ENCODE measurements around the gene PIGZ. TPM values are rescaled to one million over a fixed set of nuclear protein-coding genes. Genes with fewer than 3 reads are reported as not detected.

The PIGZ gene
- total and polyA plus RNA-seq, 9 of the 15 experiments (the other 6 are each of a cell fraction or from before 2014, with no cell fraction given) = 0.15 to 1.8 (median 0.76) TPM

DNA sequence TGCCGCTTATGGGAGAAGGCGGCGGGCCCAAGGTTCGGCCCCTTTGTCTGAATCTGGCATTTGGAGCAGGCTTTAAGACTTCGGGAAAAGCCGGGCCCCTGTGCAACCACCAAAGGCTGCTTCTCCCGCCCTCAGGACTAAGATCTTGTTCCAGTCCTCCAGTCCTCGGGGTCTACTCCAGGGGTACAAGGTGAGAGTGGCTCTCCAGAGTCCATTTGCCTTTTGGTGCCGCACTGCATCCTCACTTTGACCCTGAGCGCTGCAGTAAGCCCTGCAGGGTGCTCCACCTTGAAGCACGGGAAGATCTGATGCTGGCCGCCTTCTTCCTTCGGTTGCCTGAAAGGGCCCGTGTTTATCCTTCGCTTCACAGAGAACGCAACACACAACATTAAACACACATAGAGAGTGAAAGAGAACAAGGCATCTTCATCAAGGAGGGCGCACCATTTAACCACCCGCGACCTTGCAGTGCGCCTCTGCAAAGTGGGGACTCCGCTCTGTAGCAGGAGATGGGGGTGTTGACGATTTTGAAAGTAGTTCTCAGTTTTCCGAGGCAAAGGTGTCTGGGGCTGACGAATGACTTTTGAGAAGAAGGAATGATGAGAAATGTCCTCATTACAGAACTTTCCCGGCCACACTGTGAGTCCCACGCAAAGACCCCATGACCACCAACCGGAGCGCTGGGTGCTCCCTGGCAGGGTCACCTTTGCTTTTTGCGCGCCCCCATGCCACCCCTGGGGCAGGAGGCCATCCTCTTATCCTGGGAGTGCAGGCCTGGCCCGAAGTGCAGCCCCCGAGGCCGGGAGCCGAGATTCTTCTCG is 1.0 kb downstream of the PIGZ start:
- intact Hi-C loops (cut with micrococcal nuclease) = no loop called here
- H3K79me2 ChIP-seq (ENCODE audit: control insufficient read depth, insufficient read depth, low read length) = peaks cover 12% of the 10 kb centered on the region; the same call in 2 of the 3 replicates
- peak overlapping the region; percentile 62; the same call in 1 of the 3 replicates for H3K27ac ChIP-seq (ENCODE audit: extremely low read depth, low read depth, low read length)
- H3K9me3 ChIP-seq (replicated peaks; ENCODE audit: control insufficient read depth, insufficient read depth, low read depth, low read length) = peaks cover 3% of the 10 kb centered on the region; the same call in 1 of the 2 replicates
- ChIA-PET POLR2A (interaction anchor here (1.0 to 1.2 kb wide), 2 partner anchors 9 to 99 kb away, joined by 3 read pairs; no protein-coding TSS in a partner anchor), CTCF (ENCODE audit: low intra/inter-chr PET ratio) (no interaction called here)
- H3K4me1 ChIP-seq (replicated peaks in 1 of 2; ENCODE audit: control insufficient read depth in 2 of 2, insufficient read depth in 2 of 2, low read length in 2 of 2) = peaks cover 15 to 28% of the 10 kb centered on the region in 2 experiments; a peak in 4 of 5 replicates
- peaks cover 8% of the 10 kb centered on the region; the same call in 1 of the 3 replicates for H3K36me3 ChIP-seq (ENCODE audit: control insufficient read depth, insufficient read depth, low read length)
- peak overlapping the region; percentile 89; the same call in 1 of the 2 replicates for H2AFZ ChIP-seq (ENCODE audit: low read depth, low read length)
- no peak for ATAC-seq
- peak overlapping the region; percentile 90 to 96 for H3K9ac ChIP-seq (ENCODE audit: insufficient read depth in 1 of 2, low read depth in 2 of 2, low read length in 2 of 2)
- peak overlapping the region; percentile 77 for H3K4me2 ChIP-seq (ENCODE audit: insufficient read depth, low read length)
- no peak for DNase-seq (ENCODE audit: extremely low read depth in 1 of 4, low spot score in 3 of 4)
- peak overlapping the region; percentile 71 for H3K4me3 ChIP-seq
- TSS peak; percentile 44 for BruUV-seq (replicated peaks)
- H3K27me3 ChIP-seq (ENCODE audit: control insufficient read depth in 2 of 2, insufficient read depth in 2 of 2, low read length in 2 of 2) = no peaks in the 10 kb centered on the region
- H4K20me1 ChIP-seq (replicated peaks; ENCODE audit: control insufficient read depth, insufficient read depth, low read length) = no peaks in the 10 kb centered on the region
- TF ChIP-seq, protein P1, sequence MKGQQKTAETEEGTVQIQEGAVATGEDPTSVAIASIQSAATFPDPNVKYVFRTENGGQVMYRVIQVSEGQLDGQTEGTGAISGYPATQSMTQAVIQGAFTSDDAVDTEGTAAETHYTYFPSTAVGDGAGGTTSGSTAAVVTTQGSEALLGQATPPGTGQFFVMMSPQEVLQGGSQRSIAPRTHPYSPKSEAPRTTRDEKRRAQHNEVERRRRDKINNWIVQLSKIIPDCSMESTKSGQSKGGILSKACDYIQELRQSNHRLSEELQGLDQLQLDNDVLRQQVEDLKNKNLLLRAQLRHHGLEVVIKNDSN (CRISPR knock-in tag; IDR thresholded peaks at IDR 0.05) = peak; percentile 31; the same call in 1 of the 2 replicates
- TF ChIP-seq, protein P2, sequence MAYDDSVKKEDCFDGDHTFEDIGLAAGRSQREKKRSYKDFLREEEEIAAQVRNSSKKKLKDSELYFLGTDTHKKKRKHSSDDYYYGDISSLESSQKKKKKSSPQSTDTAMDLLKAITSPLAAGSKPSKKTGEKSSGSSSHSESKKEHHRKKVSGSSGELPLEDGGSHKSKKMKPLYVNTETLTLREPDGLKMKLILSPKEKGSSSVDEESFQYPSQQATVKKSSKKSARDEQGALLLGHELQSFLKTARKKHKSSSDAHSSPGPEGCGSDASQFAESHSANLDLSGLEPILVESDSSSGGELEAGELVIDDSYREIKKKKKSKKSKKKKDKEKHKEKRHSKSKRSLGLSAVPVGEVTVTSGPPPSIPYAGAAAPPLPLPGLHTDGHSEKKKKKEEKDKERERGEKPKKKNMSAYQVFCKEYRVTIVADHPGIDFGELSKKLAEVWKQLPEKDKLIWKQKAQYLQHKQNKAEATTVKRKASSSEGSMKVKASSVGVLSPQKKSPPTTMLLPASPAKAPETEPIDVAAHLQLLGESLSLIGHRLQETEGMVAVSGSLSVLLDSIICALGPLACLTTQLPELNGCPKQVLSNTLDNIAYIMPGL (CRISPR knock-in tag; IDR thresholded peaks at IDR 0.05) = 0 out of 2 replicates have a peak, but pooled peaks have one; percentile 10
- TF ChIP-seq HDAC2 (IDR thresholded peaks at IDR 0.05) = no peak
- no peak for TF ChIP-seq LEF1 (IDR thresholded peaks at IDR 0.05)
- peak; percentile 20 for TF ChIP-seq KDM5B (IDR thresholded peaks at IDR 0.05; ENCODE audit: insufficient replicate concordance, low read depth, low read length)
- TF ChIP-seq MAZ (CRISPR knock-in tag; conservative IDR thresholded peaks at IDR 0.05 in 1 of 2, IDR thresholded peaks at IDR 0.05 in 1 of 2) = no peak
- TF ChIP-seq RBFOX2 (IDR thresholded peaks at IDR 0.05; ENCODE audit: low read depth, low read length) = peak; percentile 11; the same call in 1 of the 2 replicates
- WGBS (ENCODE audit: insufficient coverage, low coverage, missing lambda C conversion rate) = 91% methylated on average over 33 of the region's 35 CpGs
- in situ Hi-C loops (cut with MboI) = no loop called here
- no peak for FAIRE-seq
- H3K9me1 ChIP-seq (ENCODE audit: control insufficient read depth, insufficient read depth, low read length) = no peaks in the 10 kb centered on the region
